HG02840 (cell line): ENCODE results near the gene AFAP1.

Experiments
- ATAC-seq: cut with Tn5 transposase; IDR thresholded peaks from one replicate; pipeline ENCODE4 v1.9.1; 2021; ENCODE audit warnings: mild to moderate bottlenecking, moderate library complexity, moderate number of reproducible peaks; ENCODE audit not compliant: unreplicated experiment, low FRiP score

Gene AFAP1

DNA sequence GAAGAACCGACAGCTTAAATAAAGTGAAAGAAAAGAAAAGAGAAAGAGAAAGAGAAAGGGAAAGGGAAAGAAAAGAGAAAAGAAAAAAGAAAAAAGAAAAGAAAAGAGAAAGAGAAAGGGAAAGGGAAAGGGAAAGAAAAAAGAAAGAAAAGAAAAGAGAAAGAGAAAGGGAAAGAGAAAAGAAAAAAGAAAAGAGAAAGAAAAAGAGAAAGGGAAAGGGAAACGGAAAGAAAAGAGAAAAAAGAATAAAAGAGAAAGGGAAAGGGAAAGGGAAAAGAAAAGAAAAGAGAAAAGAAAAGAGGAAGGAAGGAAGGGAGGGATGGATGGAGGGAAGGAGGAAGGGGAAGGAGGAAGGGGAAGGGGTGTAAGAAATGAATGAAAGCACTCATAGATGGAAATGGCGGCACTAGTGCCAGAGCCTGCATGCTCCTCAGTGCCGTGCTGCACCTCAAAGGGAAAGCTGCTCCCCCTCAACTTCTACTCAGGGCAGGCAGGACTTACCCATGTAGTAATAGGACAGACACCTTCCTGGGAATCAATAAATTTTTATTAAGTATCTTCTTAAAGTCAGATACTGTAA is 70.7 kb downstream of the AFAP1 start:
- no peak for ATAC-seq

DNA sequence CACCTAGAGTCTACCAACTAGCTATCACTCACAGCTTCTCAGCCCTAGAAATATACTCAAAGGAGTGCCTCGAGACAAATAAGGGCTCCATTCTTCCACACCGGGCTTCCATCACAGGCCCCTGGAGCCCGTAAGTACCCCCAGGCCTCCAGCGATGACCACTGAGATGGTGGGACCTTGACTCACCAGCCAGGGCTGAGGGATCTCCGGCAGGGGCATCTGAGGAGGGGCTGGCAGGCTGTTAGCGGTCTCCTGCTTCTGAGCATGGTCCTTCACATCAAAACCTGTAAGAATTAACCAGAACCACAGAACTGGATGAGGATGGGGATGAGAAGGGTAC is 71.3 kb downstream of the AFAP1 start:
- no peak for ATAC-seq

DNA sequence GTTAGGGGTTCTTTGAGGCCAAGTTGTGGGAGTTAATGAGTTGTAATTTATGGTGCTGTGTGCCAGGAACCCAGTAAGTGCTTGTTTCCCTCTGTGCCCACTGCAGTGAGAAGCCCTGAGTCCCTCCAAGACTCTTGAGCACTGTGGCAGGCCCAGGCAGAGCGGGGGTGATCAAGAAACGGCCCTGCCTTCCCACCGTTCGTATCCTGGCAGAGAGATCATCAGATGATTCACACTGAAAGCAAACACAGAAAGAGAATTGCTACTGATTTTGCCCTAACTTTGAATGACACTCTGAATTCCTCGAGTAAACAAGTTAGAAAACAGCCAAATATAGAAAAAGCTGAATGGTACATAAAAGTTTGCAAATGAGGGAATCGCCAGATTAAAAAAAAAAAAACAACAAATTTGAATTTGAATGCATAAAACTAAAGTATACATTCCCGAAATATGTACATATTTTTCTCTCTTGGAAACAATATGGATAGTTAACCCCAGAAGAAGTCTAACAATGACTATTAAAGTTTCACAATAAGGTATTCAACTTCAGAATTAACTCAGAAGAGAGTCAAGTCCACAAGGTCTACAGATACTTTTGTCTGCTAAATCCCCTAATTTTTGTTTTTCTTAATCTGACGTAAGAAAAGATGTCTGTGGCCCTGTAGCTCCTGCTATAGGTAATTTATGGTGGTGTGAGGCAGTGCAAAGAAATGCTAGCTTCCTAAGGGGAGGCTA is 71.8 kb downstream of the AFAP1 start:
- no peak for ATAC-seq

DNA sequence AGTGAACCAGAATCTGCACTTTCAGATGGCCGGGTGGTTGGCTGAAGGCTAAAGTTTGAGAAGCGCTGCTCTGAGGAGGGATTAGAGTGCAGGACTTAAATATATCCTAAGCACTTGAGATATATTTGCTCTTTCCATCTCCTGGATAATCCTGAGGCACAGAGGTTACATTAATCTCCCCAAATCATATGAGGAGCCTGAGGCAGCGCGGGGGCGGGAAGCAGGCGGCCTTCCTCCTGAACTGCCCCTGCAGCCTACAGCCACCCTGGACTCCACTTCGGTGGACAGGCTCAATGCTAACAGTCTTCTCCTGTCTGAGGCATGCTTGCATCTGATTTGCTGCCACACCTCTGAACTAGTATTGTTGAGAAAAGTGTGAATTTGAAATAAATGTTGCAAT is 72.5 kb downstream of the AFAP1 start:
- ATAC-seq: no peak

DNA sequence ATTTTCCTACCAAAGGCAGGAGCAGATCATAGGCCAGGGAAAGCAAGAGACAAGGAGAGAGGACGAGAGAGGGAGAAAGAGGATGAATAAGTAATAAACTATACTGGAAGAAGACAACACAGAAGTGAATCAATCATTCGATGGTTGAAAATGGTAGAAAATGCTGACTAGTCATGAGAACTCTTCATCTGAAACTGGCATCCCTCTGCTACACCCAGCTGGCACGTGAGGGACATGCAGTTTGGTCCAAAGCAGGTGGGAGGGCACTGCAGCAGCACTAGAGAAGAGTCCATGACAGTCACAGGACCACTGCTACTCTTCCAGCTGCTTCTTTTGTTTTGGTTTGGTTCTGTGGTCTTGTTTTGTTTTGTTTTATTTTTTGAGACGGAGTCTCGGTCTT is 74.1 kb downstream of the AFAP1 start:
- ATAC-seq: no peak

- ATAC-seq: no peak
Observed at GRCh38 chr4:7864685-7865084, 75.0 kb downstream of the AFAP1 start.

DNA sequence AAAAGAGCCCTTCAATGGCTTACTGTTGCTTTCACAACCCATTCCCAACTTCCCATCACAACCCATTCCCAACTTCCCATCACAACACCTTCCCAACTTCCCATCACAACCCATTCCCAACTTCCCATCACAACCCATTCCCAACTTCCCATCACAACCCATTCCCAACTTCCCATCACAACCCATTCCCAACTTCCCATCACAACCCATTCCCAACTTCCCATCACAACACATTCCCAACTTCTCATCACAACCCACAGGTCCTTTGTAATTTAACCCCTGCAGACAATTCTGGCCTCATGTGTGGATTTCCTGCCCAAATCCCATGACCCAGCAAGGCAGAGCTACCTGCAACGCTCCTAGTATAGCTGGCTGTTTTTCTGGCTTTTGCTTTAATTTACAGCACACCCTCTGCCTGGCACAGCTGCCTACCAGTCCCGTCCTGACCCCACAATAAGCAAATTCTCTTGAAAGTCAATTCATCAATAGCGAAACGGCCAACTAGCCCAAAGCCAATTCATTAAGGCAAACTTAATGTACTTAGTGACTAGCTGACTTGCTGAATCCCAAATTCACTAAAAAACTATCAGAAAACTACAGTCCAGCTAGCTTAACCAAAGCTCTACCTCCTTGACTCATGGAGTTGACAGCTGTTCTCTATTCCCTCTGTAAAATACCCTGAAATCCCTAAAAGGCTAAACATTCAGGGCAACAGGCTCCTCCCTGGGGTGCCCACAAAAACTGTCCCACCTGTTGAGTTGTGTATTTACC is 75.6 kb downstream of the AFAP1 start:
- no peak for ATAC-seq

GRCh38 chr4:7862561-7863192 is 77.0 kb downstream of the AFAP1 start:
- no peak for ATAC-seq

DNA sequence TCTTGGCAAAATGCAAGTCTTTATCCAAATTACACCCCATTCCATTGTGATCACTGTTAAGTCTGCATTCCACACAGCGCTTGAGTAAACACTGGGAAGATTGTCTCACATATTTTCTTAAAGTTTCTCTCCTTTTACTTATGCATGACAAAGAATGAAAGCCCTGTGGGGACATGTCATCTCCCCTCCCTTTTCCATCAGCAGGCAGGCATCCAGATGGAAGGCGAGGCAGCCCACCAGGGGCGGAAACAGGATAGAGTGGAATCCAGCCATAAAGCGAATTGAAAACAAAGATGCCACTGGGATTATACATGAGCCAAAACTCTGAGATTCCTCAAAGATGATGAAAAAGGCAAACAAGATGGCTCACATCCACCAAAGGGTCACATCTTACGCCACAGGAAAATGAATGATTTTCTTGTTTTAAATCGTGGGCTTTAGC is 78.2 kb downstream of the AFAP1 start:
- no peak for ATAC-seq

DNA sequence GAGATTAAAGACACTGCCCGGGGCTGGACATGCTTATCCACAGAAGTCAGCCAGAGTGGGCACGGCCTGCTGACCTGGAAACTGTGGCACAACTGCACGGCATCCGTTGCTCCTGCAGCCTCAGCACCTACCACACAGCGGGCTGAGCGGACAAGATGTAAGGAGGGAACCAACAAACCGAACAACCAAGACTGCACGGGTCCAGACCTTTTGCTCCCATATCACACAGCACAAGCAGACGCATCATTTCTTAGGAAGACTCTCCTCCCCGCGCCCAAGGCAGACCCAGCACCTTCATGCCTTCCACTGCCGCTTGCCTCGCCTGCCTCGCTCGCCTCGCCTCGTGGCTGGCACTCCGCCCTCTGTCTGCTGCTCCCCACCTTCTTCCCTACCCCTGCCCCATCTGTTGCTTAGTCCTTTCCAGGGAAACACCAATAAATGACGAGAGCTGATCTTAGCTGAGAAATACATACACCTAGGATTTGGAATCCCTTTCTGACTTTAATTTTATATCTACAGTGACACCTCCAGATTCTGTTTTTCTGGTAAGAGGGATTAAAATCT is 79.0 kb downstream of the AFAP1 start:
- no peak for ATAC-seq

DNA sequence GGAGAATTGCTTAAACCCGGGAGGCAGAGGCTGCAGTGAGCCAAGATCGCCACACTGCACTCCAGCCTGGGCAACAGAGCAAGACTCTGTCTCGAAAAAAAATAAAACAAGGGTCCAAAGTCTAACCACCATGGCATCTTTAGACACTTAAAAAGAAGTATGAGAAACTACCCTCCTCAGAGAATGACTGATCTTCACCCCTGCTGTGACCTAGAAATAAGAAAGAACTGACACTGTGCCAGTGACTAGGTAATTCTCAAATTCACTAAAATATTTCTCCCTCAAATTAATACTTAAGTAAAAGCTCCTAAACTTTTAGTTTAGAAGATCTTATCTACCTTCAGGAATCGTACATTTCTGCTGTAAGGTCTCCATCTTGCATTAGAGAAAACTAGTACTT is 80.3 kb downstream of the AFAP1 start:
- no peak for ATAC-seq

DNA sequence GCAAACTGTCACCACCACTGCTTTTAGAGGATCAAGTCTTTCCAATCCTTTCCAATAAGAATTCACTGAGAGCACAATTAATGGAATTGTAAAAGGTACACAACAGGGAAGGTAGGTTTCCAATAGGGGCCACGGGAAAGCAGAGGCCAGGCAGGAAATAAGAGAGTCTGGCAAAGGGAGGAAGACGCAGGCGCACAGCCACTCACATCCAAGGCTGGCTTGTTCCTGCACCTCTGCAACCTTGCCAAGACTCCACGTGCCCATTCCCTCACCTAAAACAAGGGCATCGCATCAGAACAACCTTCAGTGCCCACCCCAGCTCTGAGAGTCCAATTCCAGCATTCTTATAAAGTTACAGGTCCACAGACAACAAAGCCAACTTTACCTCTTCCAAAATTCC is 81.2 kb downstream of the AFAP1 start:
- no peak for ATAC-seq

- ATAC-seq: no peak
Observed at GRCh38 chr4:7857993-7858392, 81.7 kb downstream of the AFAP1 start.

GRCh38 chr4:7857238-7857701 is 82.4 kb downstream of the AFAP1 start:
- ATAC-seq: no peak

DNA sequence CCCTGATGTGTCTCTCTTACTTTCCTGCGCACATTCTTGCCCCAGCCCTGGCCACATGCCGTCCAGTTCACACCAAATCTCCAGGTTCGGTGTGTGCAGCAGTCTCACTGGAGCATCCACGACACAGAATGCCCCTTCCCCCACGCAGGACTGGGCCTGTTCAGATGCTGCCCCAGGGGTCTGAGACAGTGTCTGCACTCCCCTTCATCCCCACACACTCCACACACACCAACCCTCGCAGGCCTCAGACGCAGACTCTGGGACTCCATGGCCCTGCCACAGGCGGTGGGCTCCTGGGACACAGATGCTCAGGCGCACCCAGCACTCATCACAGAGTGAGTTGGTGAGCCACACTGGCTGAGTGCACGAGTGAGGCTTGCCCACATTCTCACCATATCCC is 83.9 kb downstream of the AFAP1 start:
- ATAC-seq: no peak

GRCh38 chr4:7854697-7855370 is 84.8 kb downstream of the AFAP1 start:
- ATAC-seq: no peak

- no peak for ATAC-seq
Observed at GRCh38 chr4:7854216-7854615, 85.4 kb downstream of the AFAP1 start.

DNA sequence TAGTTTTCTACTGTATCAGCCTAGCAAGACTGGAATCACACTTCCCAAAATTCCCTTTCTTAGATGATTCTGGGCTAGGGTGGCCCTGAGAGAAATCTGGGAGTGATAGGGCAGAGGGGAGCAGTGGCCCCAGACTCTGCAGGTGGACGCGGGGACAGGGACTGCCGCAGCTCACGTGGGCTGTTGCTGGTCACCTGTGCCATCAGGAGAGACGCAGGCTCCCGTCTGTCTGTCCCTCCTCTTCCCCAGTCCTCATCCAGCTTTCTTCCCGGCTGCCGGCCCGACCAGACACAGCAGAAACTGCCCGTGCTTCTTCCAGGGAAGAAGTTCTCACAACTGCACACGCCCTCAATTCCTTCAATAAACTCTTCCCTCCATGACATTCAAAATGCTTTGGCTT is 86.4 kb downstream of the AFAP1 start:
- no peak for ATAC-seq

DNA sequence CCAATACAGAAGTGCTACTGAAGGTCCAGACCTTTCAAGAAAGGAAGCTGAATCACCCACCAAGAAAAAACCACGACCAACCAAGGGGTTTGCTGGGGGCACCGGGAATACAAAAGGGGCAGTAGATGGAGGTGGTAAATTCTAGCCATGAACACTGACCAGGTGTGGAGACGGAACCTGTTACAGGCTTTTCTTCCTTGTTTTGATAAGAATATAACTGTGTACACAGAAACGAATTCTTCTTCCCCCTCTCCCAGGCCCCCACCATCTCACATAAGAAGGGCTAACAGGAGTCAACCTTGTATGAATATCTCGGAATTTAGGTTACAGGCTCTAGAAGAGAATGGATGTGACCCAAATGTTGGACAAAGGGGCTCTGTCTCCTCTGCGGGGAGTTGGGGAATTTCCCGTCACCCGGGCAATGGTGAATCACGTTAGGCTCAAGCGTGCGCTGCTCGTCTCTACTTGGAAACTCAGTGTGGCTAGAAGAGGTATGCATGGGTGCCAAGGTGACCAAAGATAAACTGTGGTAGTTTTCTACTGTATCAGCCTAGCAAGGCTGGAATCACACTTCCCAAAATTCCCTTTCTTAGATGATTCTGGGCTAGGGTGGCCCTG is 87.0 kb downstream of the AFAP1 start:
- no peak for ATAC-seq

- no peak for ATAC-seq
Observed at GRCh38 chr4:7850489-7850888, 89.2 kb downstream of the AFAP1 start.
